Sigmoid colon (tissue), 7 donors: Measurements from ENCODE around the gene NELFA. TPM values are rescaled to one million over a fixed set of nuclear protein-coding genes. Genes with fewer than 3 reads are reported as not detected.

ENCODE experiments used
- DNase-seq: peaks from one replicate; pipeline ENCODE4 v3.0.0-alpha.2; 2019
- H3K27ac ChIP-seq, 4 donors: fragments of 200-600 bp; sonication (generic); one replicate each; pipeline ENCODE4 v1.5.1; 2016 to 2019; ENCODE audit warnings: mild to moderate bottlenecking in 1 of 4
- H3K27me3 ChIP-seq, 3 donors: fragments of 200-600 bp; sonication (generic); one replicate each; pipeline ENCODE4 v1.5.1; 2019; ENCODE audit warnings: mild to moderate bottlenecking in 1 of 3
- H3K36me3 ChIP-seq, 4 donors: fragments of 200-600 bp; sonication (generic); one replicate each; pipeline ENCODE4 v1.5.1; 2016 to 2019
- H3K4me1 ChIP-seq, 4 donors: fragments of 200-600 bp; sonication (generic); one replicate each; pipeline ENCODE4 v1.5.1; 2017 to 2019
- H3K4me3 ChIP-seq, 4 donors: fragments of 200-600 bp; sonication (generic); one replicate each; pipeline ENCODE4 v1.5.1; 2017 to 2019; ENCODE audit warnings: mild to moderate bottlenecking in 2 of 4, moderate library complexity in 1 of 4
- H3K9me3 ChIP-seq, 4 donors: fragments of 200-600 bp in 3 of 4; sonication (generic) in 3 of 4; one replicate each; pipeline versions ENCODE4 v1.5.1 to v1.6.1; 2013 to 2019
- CTCF ChIP-seq, 4 experiments: fragments of 450-650 bp in 3 of 4; fragments of 200-600 bp in 1 of 4; IDR thresholded peaks; one replicate each; pipeline ENCODE4 v1.5.1; 2016 to 2019; ENCODE audit warnings: antibody characterized with exemption in 4 of 4, mild to moderate bottlenecking in 3 of 4, moderate library complexity in 2 of 4
- EP300 ChIP-seq, 4 donors: sonication (generic); formaldehyde crosslinking; IDR thresholded peaks; one replicate each; pipeline ENCODE4 v1.6.1; 2017; ENCODE audit warnings: antibody characterized with exemption in 4 of 4
- POLR2A ChIP-seq, 2 donors: fragments of 450-650 bp; IDR thresholded peaks; one replicate each; pipeline ENCODE4 v1.6.1; 2016; ENCODE audit warnings: antibody characterized with exemption in 2 of 2, mild to moderate bottlenecking in 2 of 2, moderate library complexity in 2 of 2
- POLR2AphosphoS5 ChIP-seq, 4 donors: sonication (generic); formaldehyde crosslinking; IDR thresholded peaks; one replicate each; pipeline ENCODE4 v1.6.1; 2017; ENCODE audit warnings: antibody characterized with exemption in 4 of 4
- WGBS, 2 donors: extraction: QIAGEN DNeasy Blood & Tissue Kit; methylation state at CpG; one replicate each; pipeline ENCODE4 v1.1.7; 2013; 5-methylcytosine and 5-hydroxymethylcytosine counted together
- intact Hi-C: fragments of 100-400 bp; cut with DNase I; formaldehyde crosslinking; loops from one replicate; pipeline ENCODE4 v1.15.1; 2023
- polyA plus RNA-seq, 3 donors: library from polyadenylated mRNA; stranded (reverse); fragments of 200-250 nt; gene quantifications; one replicate each; pipeline ENCODE4 v1.2.3, GENCODE V29; 2013
- total RNA-seq, 4 donors: library from RNA; depleted of rRNA; stranded (reverse); fragments of >200 nt; gene quantifications; one replicate each; pipeline ENCODE4 v1.1.0, GENCODE V29; 2016
- donor health status: healthy with polysubstance abuse.
- donor health status: Bipolar disorder and iron deficiency.
- donor health status: healthy.

The NELFA gene
- total and polyA plus RNA-seq, 7 donors: 13.8 to 27.4 (median 15.3) TPM

GRCh38 chr4:1962980-1963379 is 45.8 kb downstream of the NELFA start:
- intact Hi-C loops: no loop called here
- H3K36me3 ChIP-seq: peaks cover 0 to 72% (median 27%) of the 10 kb centered on the region in 4 donors
- H3K9me3 ChIP-seq: no peaks in the 10 kb centered on the region
- TF ChIP-seq POLR2AphosphoS5 (IDR thresholded peaks at IDR 0.05) (no peak), EP300 (IDR thresholded peaks at IDR 0.05) (no peak), POLR2A (IDR thresholded peaks at IDR 0.05) (no peak), CTCF (IDR thresholded peaks at IDR 0.05) (no peak)
- H3K27me3 ChIP-seq: no peaks in the 10 kb centered on the region
- H3K27ac ChIP-seq: no peak overlapping the region
- WGBS, 2 donors: 97% methylated on average over 4 of the region's 4 CpGs
- DNase-seq: no peak
- no peak overlapping the region for H3K4me3 ChIP-seq
- no peaks in the 10 kb centered on the region for H3K4me1 ChIP-seq

GRCh38 chr4:1961563-1961962 is 47.2 kb downstream of the NELFA start:
- 64 to 89% methylated on average over 4 of the region's 4 CpGs for WGBS, 2 donors
- H3K27ac ChIP-seq: no peak overlapping the region
- peaks cover 0 to 83% (median 31%) of the 10 kb centered on the region in 4 donors for H3K36me3 ChIP-seq
- no peaks in the 10 kb centered on the region for H3K4me1 ChIP-seq
- no peaks in the 10 kb centered on the region for H3K27me3 ChIP-seq
- intact Hi-C loops: no loop called here
- no peak overlapping the region for H3K4me3 ChIP-seq
- no peak for DNase-seq
- H3K9me3 ChIP-seq: no peaks in the 10 kb centered on the region
- no peak for TF ChIP-seq POLR2A (IDR thresholded peaks at IDR 0.05)
- TF ChIP-seq CTCF (IDR thresholded peaks at IDR 0.05): no peak
- TF ChIP-seq EP300 (IDR thresholded peaks at IDR 0.05): no peak
- no peak for TF ChIP-seq POLR2AphosphoS5 (IDR thresholded peaks at IDR 0.05)

GRCh38 chr4:1961038-1961437 is 47.7 kb downstream of the NELFA start:
- H3K27ac ChIP-seq: no peak overlapping the region
- TF ChIP-seq POLR2A (IDR thresholded peaks at IDR 0.05) (no peak), POLR2AphosphoS5 (IDR thresholded peaks at IDR 0.05) (no peak), CTCF (IDR thresholded peaks at IDR 0.05) (no peak), EP300 (IDR thresholded peaks at IDR 0.05) (no peak)
- 95 to 97% methylated on average over 15 of the region's 15 CpGs for WGBS, 2 donors
- no peaks in the 10 kb centered on the region for H3K27me3 ChIP-seq
- H3K4me1 ChIP-seq: no peaks in the 10 kb centered on the region
- H3K4me3 ChIP-seq: no peak overlapping the region
- H3K9me3 ChIP-seq: no peaks in the 10 kb centered on the region
- intact Hi-C loops: no loop called here
- no peak for DNase-seq
- H3K36me3 ChIP-seq: peaks cover 0 to 88% (median 31%) of the 10 kb centered on the region in 4 donors

- Histone ChIP-seq H3K9me3 (no peaks in the 10 kb centered on the region), H3K4me3 (no peak overlapping the region), H3K27me3 (no peaks in the 10 kb centered on the region), H3K4me1 (no peaks in the 10 kb centered on the region), H3K27ac (no peak overlapping the region), H3K36me3 (peaks cover 4 to 94% (median 35%) of the 10 kb centered on the region in 4 donors)
- no peak for DNase-seq
- WGBS, 2 donors: 82 to 87% methylated on average over 7 of the region's 7 CpGs
- TF ChIP-seq POLR2AphosphoS5 (IDR thresholded peaks at IDR 0.05) (no peak), POLR2A (IDR thresholded peaks at IDR 0.05) (no peak), CTCF (IDR thresholded peaks at IDR 0.05) (no peak), EP300 (IDR thresholded peaks at IDR 0.05) (no peak)
- intact Hi-C loops: no loop called here
Measured at GRCh38 chr4:1960170-1960825, 48.5 kb downstream of the NELFA start.

- intact Hi-C loops: no loop called here
Measured at GRCh38 chr4:1959104-1959384, 49.7 kb downstream of the NELFA start.

More at GRCh38 chr4:1959104-1959384, 49.7 kb downstream of the NELFA start:
- Histone ChIP-seq H3K27me3 (no peaks in the 10 kb centered on the region), H3K4me1 (no peaks in the 10 kb centered on the region), H3K36me3 (peaks cover 8 to 96% (median 39%) of the 10 kb centered on the region in 4 donors), H3K27ac (no peak overlapping the region), H3K9me3 (no peaks in the 10 kb centered on the region), H3K4me3 (no peak overlapping the region)
- WGBS, 2 donors: 94 to 95% methylated on average over 5 of the region's 5 CpGs
- no peak for TF ChIP-seq POLR2AphosphoS5 (IDR thresholded peaks at IDR 0.05)
- no peak for TF ChIP-seq EP300 (IDR thresholded peaks at IDR 0.05)
- no peak for TF ChIP-seq CTCF (IDR thresholded peaks at IDR 0.05)
- TF ChIP-seq POLR2A (IDR thresholded peaks at IDR 0.05): no peak
- no peak for DNase-seq
